Tongue (tissue), 2 donors: ENCODE measurements around the gene CCDC38. TPM values are rescaled to one million over a fixed set of nuclear protein-coding genes. Genes with fewer than 3 reads are reported as not detected.
A peak's percentile ranks its signal among the peaks of the same experiment; 100 is the strongest.
"Not testable (repeated sequence)": the region's sequence is repeated elsewhere in the genome, so short reads cannot be mapped to it uniquely, and the experiment has no call there.

Experiments
- DNase-seq: peaks from one replicate; pipeline ENCODE4 v3.0.0-alpha.2; 2015
- total RNA-seq: library from RNA; depleted of rRNA; stranded (reverse); fragments of >200 nt; gene quantifications from one replicate; pipeline ENCODE4 v1.2.3, GENCODE V29; 2014

Gene CCDC38
- total RNA-seq = not detected

DNA sequence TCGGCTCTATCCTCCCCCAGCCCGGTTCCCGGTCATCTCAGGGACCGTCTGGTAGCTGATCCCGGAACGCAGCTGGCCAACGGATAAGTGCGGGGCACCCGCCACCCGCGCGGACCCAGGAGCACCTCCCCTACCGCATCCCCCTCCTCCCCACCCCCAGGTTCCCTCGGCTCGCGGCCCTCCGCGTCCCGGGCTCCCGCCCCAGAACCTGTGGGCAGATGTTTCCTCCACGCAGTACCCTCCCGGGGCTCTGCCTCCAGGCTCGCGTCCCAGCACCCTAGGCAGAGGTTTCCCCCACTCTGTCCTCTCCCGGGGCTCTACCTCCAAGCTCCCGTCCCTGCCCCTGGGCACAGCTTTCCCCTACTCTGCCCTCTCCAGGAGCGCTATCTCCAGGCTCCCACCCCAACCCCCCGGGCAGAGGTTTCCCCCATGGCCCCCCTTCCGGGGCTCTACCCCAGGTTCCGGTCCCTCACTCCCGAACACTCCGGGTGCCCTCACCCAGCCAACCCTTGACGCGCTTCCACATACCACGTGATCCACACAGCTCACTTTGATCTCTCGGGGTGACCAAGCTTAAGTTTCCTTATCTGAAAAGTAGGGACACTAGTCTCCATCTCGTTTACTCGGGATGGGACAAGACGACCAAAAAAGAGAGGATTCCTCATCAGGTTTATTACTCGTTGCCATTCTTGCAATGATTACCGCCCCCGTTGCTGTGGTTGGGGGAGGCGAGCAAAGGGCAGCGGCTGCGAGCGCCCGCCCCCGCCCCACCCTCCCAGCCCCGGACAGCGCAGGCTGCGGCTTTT lies at the start of gene CCDC38:
CCDC38 (minus strand) TSS at position 91 of the 806 bp plus-strand sequence. CDS start 6,105 bp downstream, outside the sequence.
- DNase-seq = peak; percentile 83

DNA sequence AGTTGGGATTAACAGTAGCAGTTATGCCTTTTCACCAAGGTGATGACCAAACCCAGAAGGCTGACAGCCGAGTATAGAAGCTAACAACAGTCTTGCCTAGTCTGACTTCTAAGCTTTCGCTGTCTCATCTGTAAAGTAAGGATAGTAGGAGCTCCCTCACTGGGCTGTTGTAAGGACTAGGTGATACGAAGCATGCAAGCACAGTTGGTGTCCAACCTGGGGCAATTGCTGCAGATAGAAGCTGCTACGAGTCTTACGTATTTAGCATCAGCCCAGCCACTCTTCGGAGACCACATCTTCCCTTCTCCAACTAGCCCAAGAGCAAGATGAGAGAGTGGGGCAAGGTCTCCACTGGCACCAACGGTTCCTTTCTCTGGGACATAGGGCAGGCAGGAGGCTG lies 47.7 kb upstream of the CCDC38 start:
- DNase-seq = no peak

DNA sequence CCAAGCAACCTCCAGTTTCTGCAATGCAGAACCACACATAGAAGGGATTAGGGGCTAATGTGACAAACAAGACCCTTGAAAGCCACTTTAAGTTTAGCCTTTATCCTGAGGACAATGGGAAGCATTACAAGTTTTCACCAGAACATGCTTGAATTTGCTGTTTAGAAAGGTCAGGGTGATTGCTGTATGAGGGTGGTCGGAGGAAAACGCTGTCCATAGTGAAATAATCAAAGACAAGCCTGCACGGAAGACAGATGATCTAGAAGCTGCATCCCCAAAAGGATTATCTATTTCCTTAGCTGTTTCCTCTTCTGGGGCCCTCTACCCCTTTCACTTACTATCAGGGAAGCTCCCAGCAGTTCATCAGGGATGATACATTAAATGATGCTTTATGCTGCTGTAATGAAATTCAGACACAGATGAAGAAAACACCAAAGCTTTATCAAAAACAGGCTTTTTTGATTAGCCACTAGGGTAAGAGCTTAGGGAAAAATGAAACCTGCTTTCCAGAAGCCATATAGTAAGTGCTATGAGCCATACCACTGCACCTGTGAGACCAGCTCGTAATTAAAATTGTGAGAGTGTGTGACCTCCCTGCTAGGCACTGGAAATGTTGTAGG lies 47.2 kb upstream of the CCDC38 start:
- no peak for DNase-seq

DNA sequence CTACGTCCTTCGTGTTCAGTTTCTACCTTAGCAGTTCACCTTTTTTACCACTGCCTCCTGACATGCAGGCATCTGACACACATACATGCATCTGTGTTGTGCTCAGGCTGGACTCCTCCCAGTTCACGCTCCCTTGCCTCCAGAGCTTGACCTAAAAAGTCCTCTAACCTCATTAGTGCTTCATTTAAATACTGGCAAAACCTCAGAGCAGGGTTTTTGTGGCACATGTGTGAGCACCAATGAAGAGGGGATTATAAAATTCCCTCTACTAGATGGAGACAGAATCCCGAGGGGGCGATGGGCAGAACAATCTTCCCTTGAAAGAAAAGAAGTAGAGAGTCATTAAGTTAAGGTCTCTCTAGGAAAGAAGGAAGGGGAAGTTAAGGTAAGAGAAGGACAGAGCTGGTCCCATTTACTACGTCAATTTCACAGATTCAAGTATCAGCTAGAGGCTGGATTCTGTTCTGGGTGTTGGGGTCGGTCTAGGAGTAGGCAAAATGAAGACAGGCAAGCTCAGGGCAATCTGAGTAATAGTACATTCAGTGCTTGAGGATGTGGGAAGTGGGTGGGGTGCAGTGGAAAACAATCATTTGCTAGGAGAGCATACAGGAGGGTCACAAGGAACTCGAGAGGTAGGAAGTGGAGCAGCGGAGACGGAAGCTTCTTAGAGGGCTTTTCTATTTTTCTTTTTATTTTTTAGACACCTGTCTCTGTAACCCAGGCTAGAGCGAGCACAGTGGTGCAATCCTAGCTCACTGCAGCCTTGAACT lies 46.3 kb upstream of the CCDC38 start:
- no peak for DNase-seq

DNA sequence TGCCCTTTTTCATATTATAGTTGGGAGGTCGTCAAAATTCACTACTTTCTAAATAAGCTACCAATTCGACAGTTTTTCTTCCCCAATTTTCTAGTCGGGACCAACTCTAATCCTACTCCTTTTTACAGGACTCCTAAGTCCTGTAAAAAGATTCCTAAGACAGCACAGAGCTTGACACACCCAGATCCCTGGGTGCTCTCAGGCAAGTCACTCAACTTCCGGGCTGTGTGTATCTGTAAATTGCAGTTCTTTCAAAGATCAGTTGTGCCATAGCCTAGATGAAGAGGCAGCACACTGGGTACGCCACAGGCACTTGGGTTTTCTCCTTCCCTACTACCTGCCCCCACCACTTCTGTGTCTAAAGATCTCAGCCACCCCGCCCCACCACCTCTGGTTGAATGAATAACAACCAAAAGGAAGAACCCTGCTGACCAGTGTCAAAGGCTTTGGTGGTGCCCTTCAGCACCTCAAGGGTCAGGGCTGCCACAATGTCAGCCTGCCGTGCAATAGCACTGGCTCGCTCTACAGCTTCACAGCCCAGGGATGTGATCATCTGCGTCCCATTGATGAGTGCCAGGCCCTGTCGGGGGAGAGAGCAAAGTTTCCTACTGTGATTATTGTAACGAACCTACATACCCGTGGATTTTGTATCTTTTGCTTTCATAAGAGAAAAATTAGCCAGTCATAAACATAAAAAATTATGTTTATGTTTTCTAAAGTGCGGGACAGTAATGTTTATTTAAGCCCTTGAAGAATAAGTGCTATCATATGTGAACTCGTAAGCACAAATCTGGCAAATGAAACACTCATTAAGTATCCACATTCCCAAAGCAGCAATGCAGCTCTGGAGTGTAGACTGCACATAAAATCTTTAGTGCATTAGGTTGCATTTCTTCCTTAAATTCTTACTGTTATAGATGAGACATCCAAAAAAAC lies 44.5 kb upstream of the CCDC38 start:
- DNase-seq = no peak

DNA sequence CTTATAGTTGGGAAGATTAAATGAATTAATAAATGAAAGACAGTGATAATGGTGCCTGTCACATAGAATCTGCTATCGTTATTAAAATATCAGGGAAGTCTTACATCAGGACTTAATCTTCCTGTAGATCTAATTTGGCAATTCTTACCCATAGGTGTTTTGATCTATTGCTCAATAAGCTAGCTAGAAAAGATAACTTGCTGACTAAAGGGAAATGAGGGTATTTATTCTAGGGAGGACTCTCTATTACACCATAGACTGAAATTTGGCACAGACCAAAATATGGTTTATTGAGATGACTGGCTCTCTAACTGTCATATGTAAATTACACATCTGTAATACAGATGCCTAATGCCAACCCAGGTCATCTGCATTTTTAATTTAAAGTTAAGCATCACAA lies 42.3 kb upstream of the CCDC38 start:
- DNase-seq = no peak

DNA sequence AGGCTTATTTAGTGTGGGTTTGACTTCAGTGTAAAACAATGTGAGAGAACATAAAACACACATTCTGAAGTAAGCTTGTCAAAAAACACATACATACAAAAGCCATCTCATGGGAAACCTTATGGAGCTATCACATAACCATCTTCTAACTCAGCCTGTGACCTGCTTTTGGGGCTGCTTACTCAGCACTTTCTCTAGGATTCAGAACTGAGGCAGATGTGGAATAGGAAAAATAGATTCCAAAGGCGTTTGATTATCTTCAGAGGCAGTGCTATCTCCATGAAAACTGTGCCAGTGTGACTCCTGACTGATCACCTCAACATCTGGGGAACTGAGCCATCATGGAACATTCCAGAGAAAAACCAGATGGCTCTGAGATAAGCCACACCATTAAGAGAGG lies 40.2 kb upstream of the CCDC38 start:
- DNase-seq = no peak

DNA sequence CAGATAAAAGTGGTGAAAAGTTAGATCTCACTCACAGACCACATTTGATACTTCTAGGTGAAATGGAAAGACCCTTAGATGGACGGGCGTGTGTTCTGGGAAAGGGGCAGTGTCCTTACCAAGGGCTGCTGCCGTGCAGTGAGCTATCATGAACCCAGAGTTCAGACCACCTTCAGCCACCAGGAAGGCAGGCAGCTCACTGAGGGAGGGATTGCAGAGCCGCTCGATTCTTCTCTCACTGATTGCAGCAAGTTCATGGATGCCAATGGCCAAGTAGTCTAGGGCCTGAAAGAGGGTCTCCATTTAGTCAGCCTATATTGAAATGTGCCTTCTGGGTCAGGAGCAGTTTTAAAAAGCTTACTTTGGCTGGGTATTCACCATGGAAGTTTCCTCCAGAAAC lies 38.0 kb upstream of the CCDC38 start:
- DNase-seq = no peak

DNA sequence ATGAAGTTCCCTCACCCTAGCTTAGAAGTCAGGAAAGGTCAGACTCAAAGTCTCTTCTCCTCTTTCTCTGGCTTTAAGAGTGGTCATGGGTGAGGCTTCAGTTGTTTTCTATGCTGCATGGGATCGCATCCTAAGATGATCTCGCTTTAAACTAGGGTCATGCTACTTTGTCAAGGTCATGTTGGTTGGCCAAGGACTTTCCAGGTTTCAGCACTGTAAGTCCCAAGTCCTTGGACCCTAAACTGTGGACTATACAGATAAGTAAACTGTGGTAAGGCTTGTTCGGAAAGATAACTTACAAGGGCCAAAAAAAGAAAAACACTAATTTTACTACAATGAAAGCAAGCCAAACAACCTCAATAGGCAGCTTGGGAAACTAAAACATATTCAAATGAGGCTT lies 36.4 kb upstream of the CCDC38 start:
- no peak for DNase-seq

DNA sequence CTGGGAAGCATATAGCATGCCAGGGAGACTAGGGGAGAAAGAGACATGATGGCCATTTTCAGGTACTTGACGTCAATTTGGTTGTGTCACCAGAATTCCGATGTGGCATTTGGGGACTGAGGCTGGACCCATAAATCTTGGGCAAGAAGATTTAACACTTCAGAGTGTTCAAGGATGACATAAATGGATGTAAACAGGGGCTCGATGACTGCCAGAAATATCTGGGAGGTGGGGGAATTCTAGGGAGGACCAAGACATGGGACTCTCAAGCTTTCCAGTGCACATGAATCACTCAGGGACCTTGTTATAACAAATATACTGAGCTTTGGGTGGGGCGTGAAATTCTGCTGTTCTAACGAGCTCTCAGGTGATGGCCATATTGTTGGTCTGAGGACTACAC lies 35.9 kb upstream of the CCDC38 start:
- no peak for DNase-seq

DNA sequence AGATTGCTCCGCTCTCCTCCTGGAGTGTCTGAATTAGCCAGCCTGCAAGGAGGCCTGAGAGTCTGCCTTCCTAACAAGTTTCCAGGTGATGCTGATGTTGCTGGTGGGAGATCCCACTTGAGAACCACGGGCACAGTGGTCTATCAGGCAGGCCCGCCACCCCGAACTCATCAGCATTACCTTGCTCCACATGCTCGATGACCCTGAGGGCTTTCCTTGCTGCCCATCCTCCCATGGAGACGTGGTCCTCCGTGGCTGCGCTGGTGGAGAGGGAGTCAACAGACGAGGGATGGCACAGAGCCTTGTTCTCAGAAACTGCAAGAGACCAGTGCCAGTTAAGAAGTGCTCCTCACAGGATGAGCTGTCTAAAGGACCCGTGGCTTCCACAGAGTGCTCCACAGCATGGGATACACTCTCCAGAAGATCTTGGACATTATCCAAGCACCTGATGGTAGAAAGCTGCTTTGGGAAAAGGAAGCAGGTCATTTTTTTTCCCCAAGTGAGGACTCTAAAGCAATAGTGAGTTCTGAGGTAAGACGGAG lies 35.4 kb upstream of the CCDC38 start:
- no peak for DNase-seq

DNA sequence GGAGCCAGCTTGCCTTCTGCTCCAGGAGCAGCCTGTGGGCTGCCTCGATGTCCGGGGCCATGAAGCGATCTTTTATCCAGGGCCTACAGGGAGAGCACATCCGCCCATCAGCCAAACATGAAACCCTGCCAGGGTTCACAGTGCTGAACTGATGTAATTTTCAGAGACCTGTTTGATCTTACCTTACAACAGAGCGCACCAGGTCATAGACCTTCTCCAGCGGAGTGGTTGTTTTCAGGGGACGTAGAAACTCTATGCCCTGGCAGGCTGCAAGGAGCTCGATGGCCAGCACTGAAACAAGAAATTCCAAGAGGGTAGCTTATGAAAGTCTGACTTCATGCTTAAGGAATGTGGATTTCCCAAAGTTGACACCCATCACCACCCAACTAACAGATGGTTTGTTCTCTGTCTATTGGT lies 34.0 kb upstream of the CCDC38 start:
- DNase-seq = no peak

DNA sequence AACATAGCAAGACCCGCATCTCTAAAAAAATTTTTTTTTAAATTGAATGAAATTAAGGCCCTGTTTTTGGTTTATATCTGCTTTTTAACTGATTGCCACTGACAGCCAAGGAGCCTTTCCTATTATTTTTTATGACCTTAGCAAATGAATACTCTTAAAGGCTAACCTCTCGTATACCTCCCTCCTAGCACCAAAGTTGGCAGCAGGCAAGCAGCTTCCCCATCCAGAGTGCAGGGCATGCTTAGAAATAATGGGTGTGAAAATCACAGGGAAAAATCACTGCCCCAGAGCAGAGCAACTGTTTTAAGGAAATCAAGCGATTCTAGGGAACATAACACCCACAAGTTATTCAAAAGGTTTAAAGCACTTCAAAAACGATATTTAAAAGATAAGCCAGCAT lies 33.1 kb upstream of the CCDC38 start:
- no peak for DNase-seq

DNA sequence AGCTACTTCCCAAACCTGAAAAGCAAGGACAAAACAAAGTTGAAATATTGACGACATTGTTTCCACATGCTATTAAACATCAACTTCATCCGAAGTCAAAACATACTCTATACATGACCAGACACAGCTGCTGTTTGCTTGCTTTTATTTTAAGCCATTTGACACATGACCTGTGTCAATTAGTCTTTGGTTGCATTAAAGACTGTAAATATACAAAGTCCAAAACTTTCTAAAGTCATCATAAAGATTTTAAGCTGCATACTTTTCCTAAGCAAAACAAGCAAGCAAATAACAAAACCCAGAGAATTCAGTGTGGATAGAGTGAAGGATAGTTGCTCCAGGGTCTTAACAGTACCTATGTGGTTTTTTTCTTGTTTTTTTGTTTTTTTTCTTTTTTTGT lies 31.9 kb upstream of the CCDC38 start:
- DNase-seq = peak; percentile 12

DNA sequence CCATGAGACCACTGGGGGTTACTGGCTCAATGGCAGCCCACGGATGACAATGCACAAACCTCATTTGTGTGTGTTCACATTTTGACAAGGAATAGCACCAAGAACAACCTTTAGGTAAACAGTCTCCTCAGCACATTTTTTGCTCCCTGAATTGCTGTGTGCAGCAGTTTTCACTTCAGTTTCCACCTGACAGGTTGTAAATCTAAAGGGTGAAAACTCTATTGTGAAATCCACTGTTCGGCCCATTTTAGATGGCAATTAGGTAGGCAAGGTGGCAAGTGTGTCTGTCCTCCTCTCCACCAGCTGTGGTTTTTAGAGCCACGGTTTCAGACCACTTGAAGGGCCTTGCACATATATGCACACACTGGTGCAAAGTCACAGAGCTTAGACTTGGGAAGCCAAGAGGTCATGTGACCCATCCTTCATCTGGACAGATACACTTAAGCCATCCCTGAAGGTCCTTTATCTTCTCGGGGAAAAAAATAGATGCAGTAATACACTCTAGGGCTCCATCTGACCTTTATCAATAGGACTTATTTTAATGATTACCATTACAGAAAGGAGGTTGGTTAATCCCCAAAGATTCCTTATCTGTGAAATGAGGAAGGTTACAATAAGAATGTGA lies 30.5 kb upstream of the CCDC38 start:
- no peak for DNase-seq

DNA sequence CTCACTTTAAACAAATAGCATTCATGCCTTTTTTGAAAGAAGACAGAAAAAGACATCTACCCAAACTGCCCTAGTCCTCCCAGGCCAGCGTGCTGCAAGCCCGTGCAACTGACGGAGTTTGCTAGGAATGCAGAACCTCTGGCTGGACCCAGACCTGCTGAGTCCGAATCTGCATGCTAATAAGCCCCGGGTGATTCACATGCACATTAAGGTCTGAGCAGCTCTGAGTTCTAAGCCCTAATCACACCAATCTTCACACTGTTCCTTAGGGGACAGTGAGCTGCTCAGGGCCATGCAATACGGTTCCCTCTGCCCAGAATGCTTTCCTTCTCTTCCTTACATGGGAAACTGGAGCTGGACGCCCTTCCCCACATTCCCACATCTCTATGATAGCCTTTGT lies 28.5 kb upstream of the CCDC38 start:
- DNase-seq = no peak

DNA sequence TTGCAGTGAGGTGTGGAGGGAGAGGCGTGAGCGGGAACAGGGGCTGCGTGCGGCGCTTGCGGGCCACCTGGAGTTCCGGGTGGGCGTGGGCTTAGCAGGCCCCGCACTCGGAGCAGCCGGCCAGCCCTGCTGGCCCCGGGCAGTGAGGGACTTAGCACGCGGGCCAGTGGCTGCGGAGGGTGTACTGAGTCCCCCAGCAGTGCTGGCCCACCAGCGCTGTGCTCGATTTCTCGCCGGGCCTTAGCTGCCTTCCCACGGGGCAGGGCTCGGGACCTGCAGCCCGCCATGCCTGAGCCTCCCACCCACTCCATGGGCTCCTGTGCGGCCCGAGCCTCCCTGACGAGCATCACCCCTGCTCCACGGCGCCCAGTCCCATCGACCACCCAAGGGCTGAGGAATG lies 26.7 kb upstream of the CCDC38 start:
- not testable (repeated sequence) for DNase-seq

DNA sequence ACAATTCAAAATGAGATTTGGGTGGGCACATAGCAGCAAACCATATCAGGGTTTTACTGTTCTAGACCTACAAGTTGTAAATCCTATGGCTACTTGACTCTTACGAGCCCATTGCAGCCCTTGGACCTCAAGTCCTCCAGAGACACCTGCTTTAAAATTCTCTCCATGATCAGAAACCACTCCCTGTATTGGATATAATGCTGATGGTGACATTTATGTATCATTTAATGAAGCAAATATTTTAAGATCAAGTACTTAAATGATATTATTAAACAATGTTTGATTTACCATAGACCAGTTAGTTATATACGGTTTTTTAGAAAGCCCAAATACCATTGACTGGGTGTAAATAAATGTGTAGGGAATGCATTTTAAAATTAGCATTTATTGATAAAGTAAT lies 24.9 kb upstream of the CCDC38 start:
- no peak for DNase-seq

DNA sequence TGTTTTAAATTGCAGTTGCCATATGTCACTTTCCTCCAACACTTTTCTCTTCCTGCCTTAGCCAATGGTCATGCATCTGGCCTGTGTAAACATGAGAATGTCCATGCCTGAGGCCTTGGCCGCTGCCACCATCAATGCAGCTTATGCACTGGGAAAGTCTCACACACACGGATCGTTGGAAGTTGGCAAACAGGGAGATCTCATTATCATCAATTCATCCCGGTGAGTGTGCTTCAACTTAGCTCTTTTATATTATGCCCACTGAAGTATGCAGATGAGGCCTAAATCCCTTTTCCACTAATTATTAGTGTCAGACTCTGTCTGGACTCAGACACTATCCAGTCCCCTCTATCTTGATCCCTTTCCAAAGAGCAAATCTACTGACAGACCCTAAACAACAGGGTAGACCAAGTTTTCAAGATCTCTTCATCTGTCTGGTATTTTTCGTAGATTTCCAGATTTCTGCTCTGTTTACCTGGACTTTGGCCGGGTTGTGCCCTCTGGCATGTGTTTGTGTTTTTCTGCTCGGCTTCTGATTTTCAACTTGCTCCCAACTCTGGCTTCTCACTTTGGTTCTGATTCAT lies 24.0 kb upstream of the CCDC38 start:
- peak; percentile 8 for DNase-seq

DNA sequence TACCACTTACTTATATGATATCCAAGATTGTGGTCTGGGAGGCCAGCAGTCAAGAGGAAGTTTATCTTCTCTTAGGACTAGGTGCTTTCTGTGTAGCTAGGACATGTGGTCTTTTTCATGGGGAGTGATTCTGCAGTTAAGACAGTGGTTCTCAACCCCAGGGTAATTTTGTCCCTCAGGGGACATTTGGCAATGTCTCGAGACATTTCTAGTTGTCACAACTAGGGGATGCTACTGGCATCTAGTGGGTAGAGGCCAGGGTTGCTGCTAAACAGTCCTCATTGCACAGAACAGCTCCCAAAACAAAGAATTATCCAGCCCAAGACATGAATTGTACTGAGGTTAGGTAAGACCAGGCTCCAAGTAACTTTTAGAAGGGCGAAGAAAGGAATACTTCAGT lies 20.7 kb upstream of the CCDC38 start:
- DNase-seq = no peak

DNA sequence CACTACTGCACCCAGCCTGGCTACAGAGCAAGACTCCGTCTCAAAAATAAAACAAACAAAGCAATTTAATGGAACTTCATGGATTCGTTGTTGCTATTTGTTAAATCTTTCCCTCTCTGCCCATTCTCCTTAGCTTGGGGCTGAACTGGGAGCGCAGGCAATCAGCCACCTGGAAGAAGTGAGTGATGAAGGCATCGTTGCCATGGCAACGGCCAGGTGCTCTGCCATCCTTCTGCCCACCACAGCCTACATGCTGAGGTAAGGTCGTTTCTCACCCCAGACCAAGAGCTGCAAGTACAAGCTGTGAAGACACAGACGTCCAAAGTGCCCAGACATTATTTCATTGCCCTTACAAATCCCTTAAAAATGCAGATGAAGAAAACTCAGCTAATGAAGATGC lies 19.8 kb upstream of the CCDC38 start:
- no peak for DNase-seq
